HG03135 (cell line): ENCODE results near the gene LINC00305.

Experiments
- ATAC-seq: cut with Tn5 transposase; IDR thresholded peaks from one replicate; pipeline ENCODE4 v1.9.1; 2021; ENCODE audit warnings: mild to moderate bottlenecking, moderate library complexity; ENCODE audit not compliant: unreplicated experiment

Gene LINC00305

DNA sequence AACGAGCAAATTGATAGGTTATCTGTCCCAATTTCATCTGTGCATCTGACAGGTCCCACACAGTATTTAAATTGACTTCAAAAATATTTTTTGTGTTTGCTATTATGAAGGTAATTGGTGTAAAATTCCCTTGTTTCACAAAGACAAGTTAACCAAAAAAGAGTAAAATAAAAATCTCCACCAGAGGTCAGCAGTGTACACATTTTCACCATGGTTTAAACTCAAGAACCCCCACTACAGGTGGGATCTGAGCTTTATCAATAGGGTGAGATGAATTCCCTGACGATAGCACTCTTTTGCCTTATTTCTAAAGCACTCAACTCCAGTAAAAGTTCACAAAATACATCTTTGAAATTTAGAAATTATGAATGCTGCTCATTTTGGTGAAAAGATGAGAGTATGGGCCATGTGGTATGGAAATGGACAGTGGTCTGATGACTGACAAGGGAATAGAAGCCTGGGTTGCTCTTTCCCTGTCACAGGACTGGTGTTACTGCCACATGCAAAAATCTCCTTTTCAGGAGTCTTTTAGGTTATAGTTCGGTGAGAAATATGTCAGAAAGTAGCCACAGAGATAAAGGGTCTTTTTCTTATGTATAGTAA, 111.0 kb downstream of the LINC00305 start:
- no peak for ATAC-seq

DNA sequence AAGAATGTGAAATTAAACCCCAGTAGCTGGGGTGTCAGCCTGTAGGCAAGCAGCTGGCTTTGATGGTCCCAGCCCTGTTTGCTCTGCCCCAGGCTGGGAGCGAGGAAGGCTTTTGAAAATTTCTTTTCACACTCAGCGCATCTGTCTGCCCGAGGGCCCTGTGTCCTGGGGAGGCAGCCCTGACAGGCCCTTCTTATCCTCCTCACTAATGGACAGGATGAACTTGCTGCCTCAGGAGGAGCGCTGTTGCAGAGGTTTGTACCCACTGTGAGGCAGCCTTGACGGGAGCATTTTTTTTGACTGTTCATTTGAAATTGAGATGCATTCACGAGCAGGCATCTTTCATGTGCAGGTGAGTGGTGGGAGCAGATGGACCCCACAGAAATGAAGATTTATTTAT, 116.6 kb downstream of the LINC00305 start:
- ATAC-seq: no peak

DNA sequence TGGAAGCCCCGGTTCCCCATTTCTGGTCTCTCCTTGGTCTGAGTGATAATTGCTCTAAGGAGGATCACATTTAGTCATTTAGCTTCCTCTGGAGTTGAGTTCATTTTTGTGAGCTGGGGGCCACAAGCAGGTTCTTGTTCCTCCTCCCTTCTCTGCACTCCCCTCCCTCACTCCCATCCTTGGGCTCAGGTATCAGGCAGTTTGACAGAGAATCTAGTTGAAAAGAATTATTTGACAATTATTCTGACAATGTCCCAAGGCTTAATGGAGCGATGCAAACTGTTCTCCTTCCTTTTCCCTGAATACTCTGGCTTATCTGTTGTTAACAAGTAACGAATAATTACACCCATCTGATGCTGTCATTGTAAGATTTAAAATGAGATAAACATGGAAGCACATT, 117.5 kb downstream of the LINC00305 start:
- ATAC-seq: no peak
